NCI-H2196 treated with DMSO at 0.1 percent for 48 hours (cell line): ENCODE results near the gene LRRC49.
"Not testable (repeated sequence)": the region's sequence is repeated elsewhere in the genome, so short reads cannot be mapped to it uniquely, and the experiment has no call there.

Experiments
- DNase-seq: peaks from one replicate; lab custom pipeline; 2025; ENCODE audit not compliant: unreplicated experiment; lab: John Stamatoyannopoulos, UW

Gene LRRC49

DNA sequence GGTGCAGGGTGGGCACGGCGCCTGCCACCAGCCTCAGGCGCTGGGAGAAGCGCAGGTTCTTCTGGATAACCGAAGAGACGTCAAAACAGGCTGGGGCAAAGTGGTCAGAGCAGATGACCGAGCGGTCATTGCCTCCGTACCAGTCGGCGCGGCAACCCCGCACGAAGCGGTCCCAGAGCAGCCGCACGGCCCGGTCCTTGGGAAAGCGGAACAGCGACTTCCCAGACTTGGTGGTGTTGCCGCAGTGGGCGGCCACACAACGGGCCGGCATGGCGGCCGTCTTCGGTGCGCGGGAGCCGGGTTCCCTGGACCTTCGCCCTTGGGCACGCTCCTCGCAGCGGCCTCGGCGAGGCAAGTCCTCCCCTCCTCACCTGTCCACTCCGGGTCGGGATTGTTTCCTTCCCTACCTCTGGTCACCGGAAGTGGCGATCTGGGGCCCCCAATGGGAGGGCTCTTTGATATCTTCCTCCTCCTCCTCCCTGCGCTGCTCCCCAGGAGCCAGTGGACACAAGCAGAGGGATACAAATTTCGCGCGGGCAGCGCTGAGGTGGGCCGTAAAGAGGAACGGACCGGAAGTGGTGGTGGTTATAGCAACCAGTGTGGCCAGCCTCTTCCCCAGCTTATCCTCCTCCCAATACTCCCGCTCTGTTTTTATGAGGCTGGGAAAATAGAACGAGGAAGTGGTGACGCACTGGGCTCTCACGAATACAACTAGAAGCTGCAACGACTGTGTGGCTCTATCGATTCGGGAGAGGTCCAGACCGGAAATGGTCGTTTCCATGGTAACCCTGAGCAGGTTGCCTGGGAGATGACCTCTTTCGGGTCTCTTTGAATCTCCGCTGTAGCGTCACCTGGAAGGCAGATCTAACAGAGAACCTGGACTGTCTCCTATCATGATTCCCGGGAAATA lies at the start of gene LRRC49, which contains the start of gene THAP10:
TSS of gene LRRC49 (plus strand) at position 825 of the 910 bp plus-strand sequence. CDS start at position 894, 69 bp downstream.
TSS of gene THAP10 (minus strand) at position 432 of the 910 bp plus-strand sequence. CDS start at position 271, 161 bp downstream.
- peak; percentile 79 for DNase-seq

- DNase-seq, result no peak
Observed at GRCh38 chr15:70845602-70846360, 46.8 kb upstream of the LRRC49 start.

DNA sequence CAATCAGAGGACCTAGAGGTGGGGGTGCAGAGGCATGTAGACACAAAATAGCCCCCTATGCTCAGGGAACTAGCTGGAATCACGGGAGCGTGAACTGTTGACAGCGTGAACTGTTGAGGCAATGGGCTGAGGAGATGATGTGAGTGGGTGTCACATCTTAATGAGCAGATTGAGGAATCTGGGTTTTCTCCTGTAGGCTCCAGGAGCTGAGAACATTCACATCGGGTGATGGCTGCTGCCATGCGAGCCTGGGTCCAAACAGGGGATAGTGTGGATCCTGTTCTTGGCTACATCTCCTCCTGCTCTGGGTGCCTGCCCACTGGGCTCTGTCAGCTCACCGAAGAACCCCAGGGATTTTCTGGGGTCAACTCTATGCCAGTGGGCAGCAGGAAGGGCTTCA lies 40.7 kb upstream of the LRRC49 start:
- no peak for DNase-seq

- DNase-seq, result no peak
Observed at GRCh38 chr15:70852501-70853317, 39.9 kb upstream of the LRRC49 start.

- no peak for DNase-seq
Observed at GRCh38 chr15:70853318-70853972, 39.2 kb upstream of the LRRC49 start.

DNA sequence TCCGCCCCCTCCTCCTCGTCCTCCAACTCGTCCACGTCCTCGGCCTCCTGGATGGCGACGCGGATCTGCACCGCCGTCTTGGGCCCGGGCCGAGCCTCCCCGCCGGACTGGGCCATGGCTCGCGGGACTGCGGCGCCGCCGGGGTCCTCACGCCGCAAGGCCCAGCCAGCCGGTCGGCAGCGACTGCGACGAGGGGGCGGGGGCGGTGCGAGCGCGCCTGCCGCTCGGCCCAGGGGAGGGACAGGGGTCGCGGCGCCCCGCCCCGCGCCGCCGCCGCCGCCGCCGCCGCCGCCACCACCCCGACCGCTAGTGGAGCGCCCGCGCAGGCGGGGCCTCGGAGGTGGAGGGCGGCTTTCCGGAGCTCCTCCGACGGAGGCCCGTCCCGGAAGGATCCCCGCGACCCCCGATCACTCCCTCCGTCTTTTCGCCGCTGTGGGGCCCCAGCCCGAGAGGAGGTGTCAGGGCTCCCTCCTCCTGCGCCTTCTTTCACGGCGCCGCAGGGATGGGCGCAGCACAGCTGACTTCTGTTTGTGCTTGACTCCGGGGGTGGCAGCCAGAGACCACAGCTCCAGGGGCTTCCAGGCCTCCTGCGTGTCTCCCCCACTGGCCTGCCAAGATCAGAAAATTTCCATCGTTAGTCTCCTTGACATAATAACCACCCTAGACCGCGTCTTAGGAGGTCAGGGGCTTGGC lies 38.5 kb upstream of the LRRC49 start, which contains the start of gene LARP6:
TSS of gene LARP6 (minus strand) at position 185 of the 693 bp plus-strand sequence. CDS start at position 116, 69 bp downstream.
- no peak for DNase-seq

DNA sequence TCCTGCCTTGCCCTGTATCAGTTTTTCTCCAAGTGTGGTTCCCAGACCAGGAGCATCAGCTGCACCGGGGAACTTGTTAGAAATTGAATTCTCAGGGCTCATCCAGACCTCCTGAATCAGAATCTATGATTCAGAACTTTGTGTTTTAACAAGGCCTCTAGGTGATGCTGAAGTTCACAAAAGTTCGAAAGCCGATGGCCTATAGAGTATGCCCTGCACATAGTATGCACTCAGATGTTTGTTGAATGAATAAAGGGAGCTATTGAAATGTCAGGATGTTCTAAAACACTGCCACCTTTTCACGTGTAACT lies 38.0 kb upstream of the LRRC49 start:
- no peak for DNase-seq

- DNase-seq, result no peak
Observed at GRCh38 chr15:70855764-70856163, 36.9 kb upstream of the LRRC49 start.

GRCh38 chr15:70856177-70856883 lies 36.3 kb upstream of the LRRC49 start:
- DNase-seq, result no peak

DNA sequence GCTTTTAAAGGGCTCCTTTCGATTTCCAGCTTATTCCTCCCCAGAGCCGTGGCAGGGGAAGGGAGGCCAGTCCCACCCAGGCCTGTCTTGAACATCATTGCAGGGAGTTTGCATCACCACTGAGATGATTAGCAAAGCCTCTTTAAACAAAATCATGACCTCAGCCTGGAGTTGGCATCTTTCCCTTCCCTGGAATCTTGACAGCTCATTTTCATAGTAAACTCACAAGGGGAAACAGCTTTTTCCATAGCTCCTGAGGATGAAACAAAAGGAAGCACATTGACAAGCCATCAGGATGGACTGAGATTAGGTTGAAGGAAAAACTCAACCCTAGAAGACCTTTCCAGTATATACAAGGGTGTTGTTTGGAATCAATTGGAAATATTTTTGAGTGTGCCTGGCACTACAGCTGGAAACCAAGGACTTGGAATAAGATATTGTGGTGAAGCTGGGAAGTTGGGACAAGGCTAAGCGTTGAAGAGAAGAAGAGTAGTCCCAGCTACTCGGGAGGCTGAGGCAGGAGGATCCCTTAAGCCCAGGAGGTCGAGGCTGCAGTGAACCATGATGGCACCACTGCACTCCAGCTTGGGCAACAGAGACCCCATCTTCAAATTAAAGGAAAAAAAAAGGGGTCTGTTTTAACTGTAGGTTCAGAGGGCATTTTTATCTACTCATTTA lies 35.6 kb upstream of the LRRC49 start:
- DNase-seq, result no peak

DNA sequence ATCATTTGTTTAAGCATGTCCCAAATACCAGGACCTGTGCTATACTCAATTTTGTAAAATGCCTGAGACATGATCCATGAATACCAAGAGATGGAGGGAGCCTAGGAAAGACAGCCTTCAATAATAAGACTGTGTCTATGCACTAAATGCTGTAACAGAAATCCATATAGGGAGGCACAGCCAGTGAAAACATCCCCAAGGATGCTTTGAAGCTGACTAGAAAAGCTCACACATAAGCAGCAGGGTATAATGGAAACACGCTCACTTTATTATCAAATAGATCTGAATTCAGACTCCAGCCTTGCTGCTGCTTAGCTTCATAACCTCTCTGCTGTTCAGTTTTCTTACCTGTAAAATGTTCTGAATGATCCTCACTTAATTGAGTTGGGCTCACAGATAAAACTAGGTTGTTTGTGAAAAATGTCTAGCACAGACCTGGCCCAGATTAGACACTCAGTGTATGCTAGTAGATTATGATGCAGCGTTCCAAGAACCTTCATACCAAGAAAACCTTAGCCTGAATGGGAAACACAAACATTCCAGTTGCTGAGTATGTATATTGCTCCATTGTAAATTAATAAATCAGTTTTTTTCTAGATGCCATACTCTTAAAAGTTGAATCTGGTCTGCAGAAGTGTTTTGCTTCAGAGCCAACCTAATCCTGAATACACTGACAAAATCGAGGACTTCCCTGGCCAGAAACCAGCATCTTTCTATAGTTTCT lies 34.9 kb upstream of the LRRC49 start:
- no peak for DNase-seq

DNA sequence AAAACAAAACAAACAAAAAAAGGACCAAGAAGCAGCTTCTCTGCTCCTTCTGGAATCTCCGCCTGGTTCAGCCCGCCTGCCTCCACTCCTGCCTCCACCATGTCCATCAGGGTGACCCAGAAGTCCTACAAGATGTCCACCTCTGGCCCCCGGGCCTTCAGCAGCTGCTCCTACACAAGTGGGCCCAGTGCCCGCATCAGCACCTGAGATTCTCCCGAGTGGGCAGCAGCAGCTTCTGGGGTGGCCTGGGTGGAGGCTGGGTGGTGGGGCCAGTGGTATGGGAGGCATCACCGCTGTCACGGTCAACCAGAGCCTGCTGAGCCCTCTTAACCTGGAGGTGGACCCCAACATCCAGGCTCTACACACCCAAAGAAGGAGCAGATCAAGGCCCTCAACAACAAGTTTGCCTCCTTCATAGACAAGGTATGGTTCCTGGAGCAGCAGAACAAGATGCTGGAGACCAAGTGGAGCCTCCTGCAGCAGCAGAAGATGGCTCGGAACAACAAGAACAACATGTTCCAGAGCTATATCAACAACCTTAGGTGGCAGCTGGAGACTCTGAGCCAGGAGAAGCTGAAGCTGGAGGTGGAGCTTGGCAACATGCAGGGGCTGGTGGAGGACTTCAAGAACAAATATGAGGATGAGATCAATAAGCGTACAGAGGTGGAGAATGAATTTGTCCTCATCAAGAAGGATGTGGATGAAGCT lies 33.9 kb upstream of the LRRC49 start:
- DNase-seq, result not testable (repeated sequence)

DNA sequence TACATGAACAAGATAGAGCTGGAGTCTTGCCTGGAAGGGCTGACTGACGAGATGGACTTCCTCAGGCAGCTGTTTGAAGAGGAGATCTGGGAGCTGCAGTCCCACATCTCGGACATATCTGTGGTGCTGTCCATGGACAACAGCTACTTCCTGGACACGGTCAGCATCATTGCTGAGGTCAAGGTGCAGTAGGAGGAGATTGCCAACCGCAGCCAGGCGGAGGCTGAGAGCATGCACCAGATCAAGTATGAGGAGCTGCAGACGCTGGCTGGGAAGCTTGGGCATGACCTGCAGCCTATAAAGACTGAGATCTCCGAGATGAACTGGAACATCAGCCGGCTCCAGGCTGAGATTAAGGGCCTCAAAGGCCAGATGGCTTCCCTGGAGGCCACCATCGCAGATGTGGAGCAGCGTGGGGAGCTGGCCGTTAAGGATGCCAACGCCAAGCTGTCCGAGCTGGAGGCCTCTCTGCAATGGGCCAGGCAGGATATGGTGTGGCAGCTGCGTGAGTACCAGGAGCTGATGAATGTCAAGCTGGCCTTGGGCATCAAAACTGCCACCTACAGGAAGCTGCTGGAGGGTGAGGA lies 33.2 kb upstream of the LRRC49 start:
- DNase-seq, result no peak

GRCh38 chr15:70859998-70860397 lies 32.6 kb upstream of the LRRC49 start:
- DNase-seq, result no peak

DNA sequence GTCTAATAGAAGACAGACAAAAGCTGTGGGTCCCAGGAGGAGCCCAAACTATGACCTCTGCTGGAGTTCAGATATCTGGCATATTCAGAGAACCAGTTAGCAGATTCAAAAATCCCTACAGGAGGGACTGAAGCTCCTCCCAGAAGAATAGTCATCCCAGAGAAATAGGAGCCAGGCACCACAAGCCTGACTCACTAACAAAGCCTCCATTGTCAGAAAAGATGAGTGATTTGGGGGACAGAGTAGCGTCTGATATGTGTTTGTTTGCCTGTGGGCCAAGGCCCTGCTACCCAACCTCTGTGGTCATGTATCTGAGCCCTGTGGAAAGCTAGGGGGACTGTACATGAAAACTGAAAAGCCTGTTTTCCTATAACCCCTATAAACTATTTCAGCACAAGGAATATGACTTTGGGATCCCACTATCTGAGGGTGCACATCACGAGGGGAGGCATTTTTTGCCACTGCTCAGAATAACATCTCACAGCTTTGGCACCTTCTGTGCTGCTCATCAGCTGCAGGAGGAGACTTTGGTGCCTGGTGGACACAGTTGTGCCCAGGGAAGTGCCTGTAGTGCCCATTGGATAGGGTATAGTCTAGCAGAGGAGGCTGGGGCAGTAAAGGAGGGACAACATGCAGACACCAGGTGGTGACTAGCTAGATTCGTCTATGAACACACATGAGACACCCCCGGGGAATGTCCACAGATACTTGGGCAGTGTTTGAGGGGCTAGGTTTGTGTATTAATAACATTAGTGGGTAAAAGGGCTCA lies 29.0 kb upstream of the LRRC49 start:
- DNase-seq, result no peak

GRCh38 chr15:70866982-70867641 lies 25.5 kb upstream of the LRRC49 start:
- DNase-seq, result no peak
